ENCODE data around the gene ITGB6.

DNA sequence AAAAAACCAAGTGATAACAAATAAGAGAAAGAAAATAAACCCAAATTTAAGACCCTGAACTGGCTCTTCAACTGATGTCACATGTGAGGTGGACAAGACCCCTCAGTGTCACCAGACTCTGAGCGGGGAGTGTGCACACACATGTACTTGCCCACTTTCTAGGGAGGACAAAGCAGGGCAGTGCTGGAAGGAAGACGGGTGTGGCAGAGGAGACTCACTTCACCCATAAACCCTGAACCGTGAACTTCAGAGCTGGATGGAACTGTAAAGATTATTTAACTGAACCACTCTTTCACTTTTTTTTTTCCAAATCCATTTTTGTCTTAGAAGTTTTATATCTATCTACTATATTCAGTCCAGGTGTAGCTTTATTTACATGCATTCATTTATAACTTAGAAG is 149.9 kb downstream of the ITGB6 start:
- TF ChIP-seq POLR2A (IDR thresholded peaks at IDR 0.05; ENCODE audit: low read depth, low read length) (no peak), POLR2AphosphoS5 (IDR thresholded peaks at IDR 0.05; ENCODE audit: low read depth, low read length) (no peak), TAF1 (IDR thresholded peaks at IDR 0.05; ENCODE audit: borderline replicate concordance, low read depth, low read length) (no peak)
